Neural cell (in vitro differentiated cells): Measurements from ENCODE around the gene POM121. TPM values are rescaled to one million over a fixed set of nuclear protein-coding genes. Genes with fewer than 3 reads are reported as not detected.
A peak's percentile ranks its signal among the peaks of the same experiment; 100 is the strongest.
"Not testable (repeated sequence)": the region's sequence is repeated elsewhere in the genome, so short reads cannot be mapped to it uniquely, and the experiment has no call there.

ENCODE experiments used
- H2AFZ ChIP-seq: fragments of 200-600, 300-800 bp; sonication (generic), shearing (Covaris generic); 2 replicates; pipeline ENCODE4 v1.6.0; 2014; ENCODE audit warnings: low read depth, mild to moderate bottlenecking, antibody characterized with exemption, low read length, moderate library complexity
- H3F3A ChIP-seq: fragments of 200-600 bp; shearing (Covaris generic); 2 replicates; pipeline ENCODE4 v1.6.1; 2016; ENCODE audit warnings: mild to moderate bottlenecking, moderate library complexity, mixed read lengths, antibody characterized with exemption, low read length; ENCODE audit not compliant: insufficient read depth, poor library complexity, severe bottlenecking
- H3K27ac ChIP-seq: fragments of 200-600, 300-800 bp; sonication (generic), shearing (Covaris generic); 2 replicates; pipeline ENCODE4 v1.5.1; 2014; ENCODE audit warnings: mild to moderate bottlenecking, low read length, moderate library complexity
- H3K27me3 ChIP-seq: fragments of 300-800, 200-600 bp; sonication (generic), shearing (Covaris generic); 2 replicates; pipeline ENCODE4 v1.6.0; 2014; ENCODE audit warnings: mild to moderate bottlenecking, low read depth, low read length, moderate library complexity; ENCODE audit not compliant: insufficient read depth
- H3K36me3 ChIP-seq: fragments of 300-800, 200-600 bp; sonication (generic), shearing (Covaris generic); 2 replicates; pipeline ENCODE4 v1.5.1; 2014; ENCODE audit warnings: mild to moderate bottlenecking, antibody characterized with exemption, low read length, moderate library complexity; ENCODE audit not compliant: insufficient read depth
- H3K4me2 ChIP-seq: fragments of 300-800, 200-600 bp; sonication (generic), shearing (Covaris generic); 2 replicates; pipeline ENCODE4 v1.6.0; 2014; ENCODE audit warnings: mild to moderate bottlenecking, low read length
- H3K4me3 ChIP-seq: fragments of 300-800, 200-600 bp; sonication (generic), shearing (Covaris generic); 2 replicates; pipeline ENCODE4 v1.5.1; 2014; ENCODE audit warnings: mild to moderate bottlenecking, low read length, moderate library complexity
- H3K79me2 ChIP-seq: fragments of 200-600 bp; shearing (Covaris generic); replicated peaks from 2 replicates; pipeline ENCODE4 v1.6.0; 2014; ENCODE audit warnings: mild to moderate bottlenecking, low read length, moderate library complexity; ENCODE audit not compliant: insufficient read depth
- H3K9ac ChIP-seq: fragments of 300-800, 200-600 bp; sonication (generic), shearing (Covaris generic); 2 replicates; pipeline ENCODE4 v1.6.1; 2016; ENCODE audit warnings: mild to moderate bottlenecking, low read length, mixed read lengths
- H3K9me2 ChIP-seq: fragments of 200-600 bp; shearing (Covaris generic); 2 replicates; pipeline ENCODE4 v1.6.1; 2016; ENCODE audit warnings: mild to moderate bottlenecking, low read length, mixed read lengths; ENCODE audit not compliant: insufficient read depth
- H3K9me3 ChIP-seq: fragments of 200-600, 300-800 bp; sonication (generic), shearing (Covaris generic); 2 replicates; pipeline ENCODE4 v1.6.1; 2016; ENCODE audit warnings: mild to moderate bottlenecking, mixed run types, low read length, moderate library complexity, mixed read lengths
- H4K20me1 ChIP-seq: fragments of 200-600 bp; shearing (Covaris generic); 2 replicates; pipeline ENCODE4 v1.6.1; 2016; ENCODE audit warnings: mild to moderate bottlenecking, mixed run types; ENCODE audit not compliant: insufficient read depth
- CTCF ChIP-seq: fragments of 450-650 bp; IDR thresholded peaks from 2 replicates; pipeline ENCODE4 v1.5.1; 2014; ENCODE audit warnings: antibody characterized with exemption, mild to moderate bottlenecking, moderate library complexity; ENCODE audit not compliant: poor library complexity, severe bottlenecking
- polyA plus RNA-seq: library from polyadenylated mRNA; depleted of rRNA; stranded (reverse); fragments of >200 nt; gene quantifications from 2 replicates; pipeline ENCODE4 v1.2.3, GENCODE V29; 2014

Gene POM121
- polyA plus RNA-seq, 1 donor from 2014 or later: 5.3 TPM

- not testable (repeated sequence) for H2AFZ ChIP-seq
These were observed 24.4 kb downstream of the POM121 start for GRCh38 chr7:72949276-72949675.

GRCh38 chr7:72949686-72950085 lies 24.8 kb downstream of the POM121 start:
- H3K9ac ChIP-seq, H3K9me3 ChIP-seq, H3F3A ChIP-seq, H3K4me3 ChIP-seq, H3K36me3 ChIP-seq, H3K79me2 ChIP-seq, H3K27ac ChIP-seq, H2AFZ ChIP-seq, H3K4me2 ChIP-seq, H4K20me1 ChIP-seq, H3K9me2 ChIP-seq, H3K27me3 ChIP-seq: not testable (repeated sequence)

More at GRCh38 chr7:72949276-72949675, 24.4 kb downstream of the POM121 start:
- H3K9me2 ChIP-seq, H3K4me3 ChIP-seq, H3K9ac ChIP-seq, H3F3A ChIP-seq, H3K4me2 ChIP-seq, H3K27me3 ChIP-seq, H3K9me3 ChIP-seq, H3K36me3 ChIP-seq, H3K27ac ChIP-seq, H4K20me1 ChIP-seq, H3K79me2 ChIP-seq: not testable (repeated sequence)

GRCh38 chr7:72950432-72950831 lies 25.5 kb downstream of the POM121 start:
- not testable (repeated sequence) for H3F3A ChIP-seq, H3K79me2 ChIP-seq, H3K27ac ChIP-seq, H4K20me1 ChIP-seq, H2AFZ ChIP-seq, H3K4me2 ChIP-seq, H3K36me3 ChIP-seq, H3K9ac ChIP-seq, H3K9me3 ChIP-seq, H3K27me3 ChIP-seq, H3K4me3 ChIP-seq, H3K9me2 ChIP-seq

- not testable (repeated sequence) for H3K9me2 ChIP-seq, H3K9me3 ChIP-seq, H3F3A ChIP-seq, H3K36me3 ChIP-seq, H4K20me1 ChIP-seq, H3K27me3 ChIP-seq, H3K9ac ChIP-seq, H3K27ac ChIP-seq, H2AFZ ChIP-seq, H3K4me2 ChIP-seq, H3K79me2 ChIP-seq
- H3K4me3 ChIP-seq: peak overlapping the region; percentile 43
These were observed 29.1 kb downstream of the POM121 start for GRCh38 chr7:72953901-72954562.

- H4K20me1 ChIP-seq, H3K9me3 ChIP-seq, H3K4me2 ChIP-seq, H3K27me3 ChIP-seq, H3K27ac ChIP-seq, H3F3A ChIP-seq, H2AFZ ChIP-seq, H3K9ac ChIP-seq, H3K36me3 ChIP-seq, H3K79me2 ChIP-seq, H3K9me2 ChIP-seq: not testable (repeated sequence)
- TF ChIP-seq CTCF: peak; percentile 13
- peak overlapping the region; percentile 42 for H3K4me3 ChIP-seq
These were observed 29.8 kb downstream of the POM121 start for GRCh38 chr7:72954563-72955198.

- H3K9me3 ChIP-seq, H3K9me2 ChIP-seq, H3K4me3 ChIP-seq, H3K79me2 ChIP-seq, H4K20me1 ChIP-seq, H3K36me3 ChIP-seq, H3K27me3 ChIP-seq, H3F3A ChIP-seq, H2AFZ ChIP-seq, H3K27ac ChIP-seq, H3K4me2 ChIP-seq, H3K9ac ChIP-seq: not testable (repeated sequence)
These were observed 35.1 kb downstream of the POM121 start for GRCh38 chr7:72960029-72960428.

- H3K79me2 ChIP-seq, H3K4me3 ChIP-seq, H3K4me2 ChIP-seq, H3K27ac ChIP-seq, H3K9me3 ChIP-seq, H3K36me3 ChIP-seq, H4K20me1 ChIP-seq, H3K9me2 ChIP-seq, H3K9ac ChIP-seq, H2AFZ ChIP-seq, H3F3A ChIP-seq, H3K27me3 ChIP-seq: not testable (repeated sequence)
These were observed 35.9 kb downstream of the POM121 start for GRCh38 chr7:72960626-72961345.
